ENCODE measurements around the gene ZNF208.
"Not testable (repeated sequence)": the region's sequence is repeated elsewhere in the genome, so short reads cannot be mapped to it uniquely, and the experiment has no call there.

The ZNF208 gene

DNA sequence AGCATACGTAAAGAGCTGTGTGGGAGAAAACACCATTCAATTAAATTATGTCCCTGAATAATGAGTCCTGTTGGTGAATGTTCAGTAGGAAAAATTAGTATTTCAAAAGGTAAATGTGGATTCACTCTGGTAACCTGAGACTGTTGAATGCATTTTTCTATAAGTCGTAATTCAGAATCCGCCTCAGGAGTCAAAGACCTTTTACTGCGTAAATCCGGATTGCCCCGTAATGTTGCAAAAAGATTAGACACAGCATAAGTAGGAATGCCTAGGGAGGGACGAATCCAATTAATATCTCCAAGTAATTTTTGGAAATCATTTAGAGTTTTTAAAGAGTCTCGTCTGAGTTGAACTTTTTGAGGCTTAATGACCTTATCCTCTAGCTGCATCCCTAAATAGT, 126.0 kb downstream of the ZNF208 start:
- H3K9me3 ChIP-seq (ENCODE audit: control insufficient read depth, low read depth, low read length), result peaks cover 52% of the 10 kb centered on the region
- not testable (repeated sequence) for H3K4me3 ChIP-seq (ENCODE audit: low read length); H3K36me3 ChIP-seq (ENCODE audit: control insufficient read depth, low read depth, low read length); H3K4me1 ChIP-seq (ENCODE audit: control insufficient read depth, low read depth, low read length); H3K9ac ChIP-seq (ENCODE audit: low read length); H3K27me3 ChIP-seq (ENCODE audit: control insufficient read depth, insufficient read depth, low read length); H3K27ac ChIP-seq (ENCODE audit: low read length)

DNA sequence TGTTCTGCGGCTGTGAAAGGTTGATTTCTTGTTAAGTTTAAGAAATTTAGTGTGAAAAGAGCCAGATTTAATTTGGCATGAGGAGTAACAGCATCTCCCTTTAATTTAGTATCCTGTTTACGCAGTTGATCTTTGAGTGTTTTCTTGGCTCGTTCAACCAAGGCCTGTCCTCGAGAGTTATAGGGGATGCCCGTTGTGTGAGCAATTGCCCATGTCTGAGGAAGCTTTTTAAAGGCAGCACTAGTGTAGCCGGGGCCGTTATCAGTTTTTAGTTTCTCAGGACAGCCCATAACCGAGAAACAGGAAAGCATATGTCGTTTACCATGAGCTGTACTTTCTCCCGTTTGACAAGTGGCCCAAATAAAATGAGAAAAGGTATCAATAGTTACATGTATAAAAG, 127.2 kb downstream of the ZNF208 start:
- Histone ChIP-seq H3K27ac (ENCODE audit: low read length) (no peak overlapping the region), H3K4me3 (ENCODE audit: low read length) (no peak overlapping the region), H3K36me3 (ENCODE audit: control insufficient read depth, low read depth, low read length) (no peaks in the 10 kb centered on the region), H3K4me1 (ENCODE audit: control insufficient read depth, low read depth, low read length) (no peaks in the 10 kb centered on the region), H3K9ac (ENCODE audit: low read length) (no peak overlapping the region), H3K9me3 (ENCODE audit: control insufficient read depth, low read depth, low read length) (peaks cover 64% of the 10 kb centered on the region), H3K27me3 (ENCODE audit: control insufficient read depth, insufficient read depth, low read length) (no peaks in the 10 kb centered on the region)
